Tibial artery (tissue), 4 donors: ENCODE data around the gene COG3.

Experiments
- DNase-seq, 2 donors: peaks; one replicate each; pipeline ENCODE4 v3.0.0-alpha.2; 2019
- H3K27ac ChIP-seq, 2 donors: fragments of 200-600 bp; sonication (generic) in 1 of 2; 1 replicate in 1 of 2; 2 replicates in 1 of 2; pipeline ENCODE4 v1.5.1; 2018 to 2019; ENCODE audit warnings: mild to moderate bottlenecking in 1 of 2
- H3K27me3 ChIP-seq, 2 donors: fragments of 200-600 bp; sonication (generic) in 1 of 2; one replicate each; pipeline versions ENCODE4 v1.5.1 to v1.6.0; 2016 to 2019
- H3K36me3 ChIP-seq, 3 donors: fragments of 200-600 bp; sonication (generic) in 2 of 3; one replicate each; pipeline ENCODE4 v1.5.1; 2016 to 2019; ENCODE audit warnings: mild to moderate bottlenecking in 2 of 3
- H3K4me1 ChIP-seq, 4 donors: fragments of 200-600 bp; sonication (generic) in 2 of 4; 1 replicate in 3 of 4; 2 replicates in 1 of 4; pipeline ENCODE4 v1.5.1; 2016 to 2019
- H3K4me3 ChIP-seq, 2 donors: fragments of 200-600 bp; sonication (generic) in 1 of 2; 1 replicate in 1 of 2; 2 replicates in 1 of 2; pipeline ENCODE4 v1.5.1; 2018 to 2019; ENCODE audit warnings: mild to moderate bottlenecking in 2 of 2
- H3K9me3 ChIP-seq, 3 donors: fragments of 200-600 bp; sonication (generic) in 1 of 3; one replicate each; pipeline ENCODE4 v1.5.1; 2016 to 2019
- intact Hi-C: fragments of 100-400 bp; cut with DNase I; formaldehyde crosslinking; loops from one replicate; pipeline ENCODE4 v1.15.0; 2023; ENCODE audit warnings: low total_unique reads
- TF ChIP-seq, protein P1 (sequence below), 2 experiments: fragments of 200-600 bp in 1 of 2; fragments of 450-650 bp in 1 of 2; IDR thresholded peaks; one replicate each; pipeline ENCODE4 v1.5.1; 2017 to 2019; ENCODE audit warnings: antibody characterized with exemption in 2 of 2, mild to moderate bottlenecking in 1 of 2, moderate library complexity in 1 of 2

Gene COG3

DNA sequence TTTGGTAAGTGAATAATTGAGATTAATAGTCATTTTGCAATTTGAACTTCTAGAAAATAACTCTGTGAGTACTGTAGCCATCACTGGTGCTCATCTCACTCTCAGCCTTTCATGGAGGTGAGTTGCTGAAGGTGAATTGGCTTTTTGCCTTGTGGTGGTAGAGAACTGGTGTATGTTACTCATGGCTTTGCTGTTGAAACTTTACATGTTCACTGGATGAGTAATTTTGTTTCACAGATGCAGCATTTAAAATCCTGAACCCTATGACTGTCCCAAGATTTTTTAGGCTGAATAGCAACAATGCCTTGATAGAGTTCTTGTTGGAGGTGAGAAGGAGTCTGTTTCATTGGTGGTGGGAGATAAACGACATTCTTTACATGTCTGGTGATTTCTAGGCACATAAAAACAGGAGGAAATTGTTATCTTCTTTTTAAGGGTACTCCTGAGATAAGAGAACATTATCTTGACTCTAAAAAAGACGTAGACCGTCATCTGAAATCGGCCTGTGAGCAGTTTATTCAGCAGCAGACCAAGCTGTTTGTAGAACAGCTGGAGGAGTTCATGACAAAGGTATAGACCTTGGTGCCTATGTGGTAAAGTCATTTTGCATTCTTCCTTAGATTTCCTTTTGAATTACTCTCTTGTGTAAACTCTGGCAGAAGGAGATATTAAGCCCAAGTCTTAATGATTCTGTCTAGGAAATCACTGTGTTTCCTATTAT, 53.9 kb downstream of the COG3 start:
- Histone ChIP-seq H3K4me1 (no peaks in the 10 kb centered on the region), H3K27ac (no peak overlapping the region), H3K27me3 (no peaks in the 10 kb centered on the region), H3K9me3 (no peaks in the 10 kb centered on the region), H3K36me3 (peaks cover 50 to 68% (median 63%) of the 10 kb centered on the region in 3 donors), H3K4me3 (no peak overlapping the region)
- intact Hi-C loops = no loop called here
- no peak for DNase-seq
- TF ChIP-seq, protein P1, sequence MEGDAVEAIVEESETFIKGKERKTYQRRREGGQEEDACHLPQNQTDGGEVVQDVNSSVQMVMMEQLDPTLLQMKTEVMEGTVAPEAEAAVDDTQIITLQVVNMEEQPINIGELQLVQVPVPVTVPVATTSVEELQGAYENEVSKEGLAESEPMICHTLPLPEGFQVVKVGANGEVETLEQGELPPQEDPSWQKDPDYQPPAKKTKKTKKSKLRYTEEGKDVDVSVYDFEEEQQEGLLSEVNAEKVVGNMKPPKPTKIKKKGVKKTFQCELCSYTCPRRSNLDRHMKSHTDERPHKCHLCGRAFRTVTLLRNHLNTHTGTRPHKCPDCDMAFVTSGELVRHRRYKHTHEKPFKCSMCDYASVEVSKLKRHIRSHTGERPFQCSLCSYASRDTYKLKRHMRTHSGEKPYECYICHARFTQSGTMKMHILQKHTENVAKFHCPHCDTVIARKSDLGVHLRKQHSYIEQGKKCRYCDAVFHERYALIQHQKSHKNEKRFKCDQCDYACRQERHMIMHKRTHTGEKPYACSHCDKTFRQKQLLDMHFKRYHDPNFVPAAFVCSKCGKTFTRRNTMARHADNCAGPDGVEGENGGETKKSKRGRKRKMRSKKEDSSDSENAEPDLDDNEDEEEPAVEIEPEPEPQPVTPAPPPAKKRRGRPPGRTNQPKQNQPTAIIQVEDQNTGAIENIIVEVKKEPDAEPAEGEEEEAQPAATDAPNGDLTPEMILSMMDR (IDR thresholded peaks at IDR 0.05) = no peak

DNA sequence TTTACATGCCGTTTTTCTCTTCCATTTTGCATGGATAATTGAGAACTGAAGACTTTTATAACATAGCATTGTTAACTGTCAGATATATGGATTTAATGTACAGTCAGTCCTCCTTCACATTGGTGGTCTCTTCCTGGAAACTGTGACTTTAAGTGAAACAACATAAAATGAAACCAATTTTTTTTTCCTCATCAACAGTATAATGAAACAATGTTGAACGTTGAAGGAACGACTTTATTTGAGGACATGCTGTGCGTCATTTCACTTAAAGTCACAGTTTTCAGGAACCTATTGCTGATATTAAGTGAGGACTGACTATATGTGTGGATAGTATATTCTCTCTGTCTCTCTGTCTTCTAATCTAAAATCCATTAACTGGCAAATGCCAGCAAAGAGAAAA, 54.8 kb downstream of the COG3 start:
- intact Hi-C loops = no loop called here
- DNase-seq = no peak
- no peaks in the 10 kb centered on the region for H3K4me1 ChIP-seq
- H3K27me3 ChIP-seq = no peaks in the 10 kb centered on the region
- TF ChIP-seq, protein P1 (IDR thresholded peaks at IDR 0.05) = no peak
- H3K27ac ChIP-seq = no peak overlapping the region
- H3K4me3 ChIP-seq = no peak overlapping the region
- peaks cover 45 to 69% (median 63%) of the 10 kb centered on the region in 3 donors for H3K36me3 ChIP-seq
- H3K9me3 ChIP-seq = no peaks in the 10 kb centered on the region

DNA sequence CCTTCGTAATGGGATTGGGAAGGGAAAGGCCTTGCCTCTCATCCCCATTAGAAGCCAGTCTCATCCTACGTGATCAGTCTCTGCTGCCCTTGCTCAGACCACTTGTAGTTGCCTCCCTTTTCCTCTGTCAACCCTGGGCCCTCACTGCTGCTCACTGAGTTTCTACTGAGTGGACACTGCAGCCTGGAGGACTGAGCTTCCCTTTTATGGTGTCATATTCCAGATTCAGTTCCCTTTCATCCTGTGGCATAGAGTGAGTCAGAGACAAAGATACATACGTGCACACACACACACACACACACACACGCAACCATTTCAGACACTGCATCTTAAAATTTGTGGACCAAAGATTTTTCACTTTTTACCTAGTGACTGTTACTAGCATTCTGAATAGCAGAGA, 56.6 kb downstream of the COG3 start:
- peak in 1 of 2 donors; percentile 29 for DNase-seq
- H3K27me3 ChIP-seq = no peaks in the 10 kb centered on the region
- no peaks in the 10 kb centered on the region for H3K9me3 ChIP-seq
- H3K36me3 ChIP-seq = peaks cover 36 to 60% (median 47%) of the 10 kb centered on the region in 3 donors
- H3K4me1 ChIP-seq = peaks cover 0 to 4% (median 0%) of the 10 kb centered on the region in 4 donors
- TF ChIP-seq, protein P1 (IDR thresholded peaks at IDR 0.05) = no peak
- H3K4me3 ChIP-seq = no peak overlapping the region
- H3K27ac ChIP-seq = no peak overlapping the region
- intact Hi-C loops = no loop called here

DNA sequence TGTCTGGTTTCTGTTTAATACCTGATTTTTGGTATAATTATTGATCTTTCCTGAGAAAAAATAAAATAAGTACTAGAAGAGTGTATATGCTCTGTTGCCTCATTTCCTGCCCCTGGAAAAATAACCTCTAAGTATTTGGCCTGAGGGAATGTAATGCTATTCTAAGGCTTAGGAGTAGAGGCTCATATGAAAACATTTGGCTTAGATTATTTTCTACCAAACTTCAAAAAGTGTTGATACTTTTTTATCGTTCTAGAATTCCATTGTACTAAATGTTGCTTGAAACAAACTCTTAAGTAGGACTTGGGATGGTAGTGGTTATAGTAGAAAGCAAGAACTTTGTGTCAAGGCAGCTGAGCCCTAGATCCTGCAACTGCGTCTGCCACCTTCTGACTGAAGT, 57.8 kb downstream of the COG3 start:
- intact Hi-C loops = no loop called here
- H3K27ac ChIP-seq = no peak overlapping the region
- TF ChIP-seq, protein P1 (IDR thresholded peaks at IDR 0.05) = no peak
- no peaks in the 10 kb centered on the region for H3K9me3 ChIP-seq
- peaks cover 24 to 50% (median 42%) of the 10 kb centered on the region in 3 donors for H3K36me3 ChIP-seq
- no peak for DNase-seq
- H3K27me3 ChIP-seq = no peaks in the 10 kb centered on the region
- peaks cover 0 to 4% (median 0%) of the 10 kb centered on the region in 4 donors for H3K4me1 ChIP-seq
- no peak overlapping the region for H3K4me3 ChIP-seq

DNA sequence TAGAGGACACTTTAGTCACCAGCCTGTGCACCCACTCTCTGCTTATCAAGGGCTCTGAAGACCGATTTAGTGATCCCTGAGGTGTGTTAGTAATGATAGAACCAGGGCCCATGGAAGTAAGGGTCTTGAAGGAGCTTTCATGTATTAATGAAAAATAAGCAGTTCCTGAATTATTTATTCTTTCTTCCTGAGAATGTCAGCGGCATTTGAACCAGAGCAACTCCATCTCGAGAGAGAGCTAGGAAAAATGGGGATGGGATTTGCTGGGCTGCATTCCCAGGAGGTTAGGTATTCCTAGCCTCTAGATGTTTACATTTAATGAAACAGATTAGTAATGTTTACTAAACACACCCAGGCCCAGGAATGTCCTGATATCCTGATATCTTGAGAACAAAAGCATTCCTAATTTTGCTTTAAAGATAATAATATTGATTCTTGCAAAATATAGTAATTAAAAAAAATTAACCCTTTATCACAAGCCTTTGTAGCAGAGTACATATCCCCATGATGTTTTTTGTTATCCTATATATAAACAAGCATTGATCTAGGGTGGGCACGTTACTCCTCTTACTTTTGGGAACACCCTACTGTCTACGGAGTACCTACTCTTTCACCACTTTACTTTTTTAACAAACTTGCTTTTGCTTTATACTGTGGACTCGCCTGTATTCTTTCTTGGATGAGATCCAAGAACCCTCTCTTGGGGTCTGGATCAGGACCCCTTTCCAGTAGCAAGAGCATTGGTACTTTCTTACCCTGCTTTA, 63.1 kb downstream of the COG3 start:
- Histone ChIP-seq H3K27ac (no peak overlapping the region), H3K27me3 (no peaks in the 10 kb centered on the region), H3K4me3 (no peak overlapping the region), H3K9me3 (no peaks in the 10 kb centered on the region), H3K4me1 (peaks cover 0 to 4% (median 0%) of the 10 kb centered on the region in 4 donors), H3K36me3 (peaks cover 21 to 51% (median 42%) of the 10 kb centered on the region in 3 donors)
- TF ChIP-seq, protein P1 (IDR thresholded peaks at IDR 0.05) = no peak
- no peak for DNase-seq
- intact Hi-C loops = no loop called here
